ENCODE measurements around the gene AGAP3. TPM values are rescaled to one million over a fixed set of nuclear protein-coding genes. Genes with fewer than 3 reads are reported as not detected.

AGAP3 gene
- total and polyA plus RNA-seq, 9 donors: 22.3 to 125 (median 79.9) TPM

- DNase-seq: peak in 2 of 5 donors; percentile 40 to 58
- peaks cover 5% of the 10 kb centered on the region for H3K4me1 ChIP-seq (ENCODE audit: insufficient read depth)
- WGBS, 3 donors: 66 to 71% (median 68%) methylated on average over 15 of the region's 15 CpGs
Observed at GRCh38 chr7:151109094-151110048, 23.1 kb downstream of the AGAP3 start.

GRCh38 chr7:151110236-151110940, 24.1 kb downstream of the AGAP3 start:
- Histone ChIP-seq H3K4me1 (ENCODE audit: insufficient read depth) (peaks cover 7% of the 10 kb centered on the region), H3K9me3 (no peaks in the 10 kb centered on the region), H3K27me3 (no peaks in the 10 kb centered on the region), H3K27ac (no peak overlapping the region), H3K36me3 (no peaks in the 10 kb centered on the region), H3K4me3 (no peak overlapping the region)
- WGBS, 3 donors: 69 to 72% (median 69%) methylated on average over 11 of the region's 11 CpGs
- TF ChIP-seq EP300 (IDR thresholded peaks at IDR 0.05): no peak
- TF ChIP-seq POLR2A (IDR thresholded peaks at IDR 0.05): no peak
- no peak for TF ChIP-seq CTCF (IDR thresholded peaks at IDR 0.05)
- intact Hi-C loops (cut with DNase I): loop anchor here in 3 of 4 donors (5.0 to 10.0 kb wide), 5 partner anchors 73 to 213 kb away; no protein-coding TSS in a partner anchor
- no peak for DNase-seq

More at GRCh38 chr7:151109094-151110048, 23.1 kb downstream of the AGAP3 start:
- H3K36me3 ChIP-seq: no peaks in the 10 kb centered on the region
- no peak overlapping the region for H3K4me3 ChIP-seq
- no peak overlapping the region for H3K27ac ChIP-seq
- H3K9me3 ChIP-seq: no peaks in the 10 kb centered on the region
- intact Hi-C loops (cut with DNase I): loop anchor here in 3 of 4 donors (5.0 to 10.0 kb wide), 5 partner anchors 72 to 212 kb away; no protein-coding TSS in a partner anchor
- no peaks in the 10 kb centered on the region for H3K27me3 ChIP-seq
- TF ChIP-seq CTCF (IDR thresholded peaks at IDR 0.05) (no peak), POLR2A (IDR thresholded peaks at IDR 0.05) (no peak), EP300 (IDR thresholded peaks at IDR 0.05) (no peak)

GRCh38 chr7:151110941-151111645, 24.8 kb downstream of the AGAP3 start:
- no peak overlapping the region for H3K4me3 ChIP-seq
- TF ChIP-seq POLR2A (IDR thresholded peaks at IDR 0.05): no peak
- TF ChIP-seq CTCF (IDR thresholded peaks at IDR 0.05): peak; percentile 80 to 90 (median 88)
- peak; percentile 71 to 84 (median 83) for DNase-seq
- intact Hi-C loops (cut with DNase I): loop anchor here in 3 of 4 donors (5.0 to 10.0 kb wide), 5 partner anchors 74 to 214 kb away; no protein-coding TSS in a partner anchor
- H3K27ac ChIP-seq: no peak overlapping the region
- H3K27me3 ChIP-seq: no peaks in the 10 kb centered on the region
- no peaks in the 10 kb centered on the region for H3K9me3 ChIP-seq
- 42 to 44% (median 42%) methylated on average over 19 to 20 of the region's 20 CpGs for WGBS, 3 donors
- no peaks in the 10 kb centered on the region for H3K36me3 ChIP-seq
- H3K4me1 ChIP-seq (ENCODE audit: insufficient read depth): peaks cover 7% of the 10 kb centered on the region

All from ovary (tissue), 9 donors.